GM19328 (cell line): Measurements from ENCODE around the gene CCT6B.

ENCODE experiments used
- ATAC-seq: cut with Tn5 transposase; IDR thresholded peaks from one replicate; pipeline ENCODE4 v1.9.1; 2021; ENCODE audit warnings: mild to moderate bottlenecking, moderate library complexity; ENCODE audit not compliant: unreplicated experiment

The CCT6B gene

GRCh38 chr17:34892461-34893249, 68.6 kb downstream of the CCT6B start:
- no peak for ATAC-seq

DNA sequence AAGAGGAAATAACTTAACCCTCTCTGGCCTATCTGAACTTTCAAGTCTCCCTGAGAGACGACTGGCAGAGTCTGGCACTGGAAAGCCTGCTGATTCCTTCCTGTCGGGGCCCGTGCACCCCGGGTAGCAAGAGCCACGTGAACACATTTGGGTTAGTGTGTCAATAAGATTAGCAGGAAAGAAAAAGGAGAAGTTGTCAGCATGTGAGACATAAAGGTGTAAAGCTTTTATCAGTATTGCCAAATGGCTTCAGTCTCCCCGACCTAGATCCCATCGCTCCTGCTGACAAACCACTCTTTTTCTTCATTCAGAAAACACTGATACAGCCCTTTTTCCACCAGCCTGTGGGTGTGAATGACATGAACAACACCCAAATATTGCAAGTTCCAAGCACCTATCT, 74.4 kb downstream of the CCT6B start:
- no peak for ATAC-seq

GRCh38 chr17:34885076-34885475, 76.2 kb downstream of the CCT6B start:
- no peak for ATAC-seq

DNA sequence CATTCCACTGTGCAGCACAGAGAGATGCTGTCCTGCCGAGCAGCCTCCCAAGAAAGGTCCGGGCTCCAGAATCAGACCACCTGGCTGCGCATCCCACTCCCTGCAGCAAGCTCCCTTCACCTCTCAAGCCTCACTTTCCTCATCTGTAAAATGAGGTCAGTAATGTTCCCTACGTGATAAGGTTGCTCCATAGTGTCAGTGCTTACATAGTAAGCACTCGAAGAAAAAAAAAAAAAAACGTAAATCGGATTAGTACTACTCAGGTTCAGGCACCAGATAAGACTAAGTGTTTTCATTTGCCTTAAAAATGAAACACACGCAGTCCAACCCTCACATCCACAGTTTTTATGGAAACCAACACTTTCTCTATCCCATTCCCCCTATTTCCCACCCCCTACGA, 76.7 kb downstream of the CCT6B start:
- ATAC-seq = no peak

DNA sequence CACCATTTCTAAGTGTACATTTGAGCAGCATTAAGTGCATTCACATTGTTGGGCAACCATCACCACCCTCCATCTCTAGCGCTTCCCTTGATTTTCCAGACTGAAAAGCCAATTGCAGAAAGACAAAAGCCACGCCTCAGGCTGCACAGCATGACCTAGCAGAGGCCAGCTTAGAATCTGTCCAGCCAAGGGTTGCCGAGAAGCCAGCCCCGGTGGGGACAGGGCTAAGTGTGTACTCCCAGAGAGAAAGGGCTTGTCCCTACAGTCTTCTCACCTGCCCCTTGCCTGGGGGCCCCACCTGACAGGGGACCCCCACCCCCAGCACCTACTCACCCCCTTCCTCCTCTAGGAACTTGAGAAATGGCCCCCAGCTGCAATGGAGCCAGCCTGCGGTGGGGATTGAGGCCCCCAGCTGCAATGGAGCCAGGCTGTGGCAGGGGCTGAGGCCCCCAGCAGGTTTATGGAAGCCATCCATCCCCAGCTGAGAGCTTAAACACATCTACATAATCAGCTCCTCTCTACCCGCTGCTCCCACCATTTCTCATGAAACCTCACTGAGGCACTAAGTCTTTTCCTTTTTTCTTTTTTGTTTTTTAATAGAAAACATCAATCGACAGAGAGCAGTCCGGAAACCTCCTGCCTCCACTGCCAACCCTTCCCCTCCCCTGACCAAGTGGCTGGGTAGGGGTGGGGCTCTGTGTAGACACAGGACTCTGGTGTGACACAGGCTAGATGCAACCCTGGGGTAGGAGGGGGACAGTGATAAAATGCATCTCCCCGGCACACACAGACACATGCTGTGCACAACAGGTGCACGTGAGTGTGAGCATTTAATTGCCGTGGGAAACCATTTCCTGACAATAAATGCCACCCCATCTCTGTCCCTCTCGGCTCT, 77.9 kb downstream of the CCT6B start:
- ATAC-seq = no peak

DNA sequence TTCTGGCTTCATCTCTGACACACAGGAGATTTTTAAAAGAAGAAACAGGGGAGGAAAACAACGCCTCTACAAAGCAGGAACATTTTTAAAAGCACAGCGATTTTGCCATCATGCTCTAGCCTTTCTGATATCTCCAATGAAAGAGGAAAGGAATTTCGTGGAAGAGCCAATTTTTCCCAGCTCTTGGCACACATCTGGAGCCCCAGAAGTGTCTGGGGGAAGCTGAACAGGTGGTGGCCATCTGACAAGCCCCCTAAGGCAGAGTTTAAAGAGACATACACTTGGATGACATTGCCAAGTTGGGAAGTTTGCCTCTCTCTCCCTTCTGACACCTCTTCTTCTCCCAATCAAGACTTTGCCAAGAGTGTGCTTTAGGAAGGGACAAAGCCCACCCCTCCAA, 82.1 kb downstream of the CCT6B start:
- ATAC-seq = no peak
